SK-N-MC (cell line): Measurements from ENCODE around the gene C1QTNF1.

Experiments used
- DNase-seq: peaks from one replicate; pipeline ENCODE4 v3.0.0-alpha.2; 2011; ENCODE audit warnings: low read depth, low spot score
- H3K27ac ChIP-seq: fragments of 200-600 bp; sonication (generic); 2 replicates; pipeline ENCODE4 v1.5.1; 2016; ENCODE audit warnings: mixed run types
- H3K36me3 ChIP-seq: fragments of 200-600 bp; sonication (generic); 2 replicates; pipeline ENCODE4 v1.6.1; 2017; ENCODE audit warnings: antibody characterized with exemption, low read length, mixed read lengths; ENCODE audit not compliant: insufficient read depth
- H3K4me3 ChIP-seq: fragments of 200-600 bp; sonication (generic); 2 replicates; pipeline ENCODE4 v1.5.1; 2016
- H3K9ac ChIP-seq: fragments of 200-600 bp; sonication (generic); 2 replicates; pipeline ENCODE4 v1.8.0; 2017; ENCODE audit warnings: mixed run types, mixed read lengths; ENCODE audit not compliant: insufficient read length
- H3K9me3 ChIP-seq: fragments of 200-600 bp; sonication (generic); 2 replicates; pipeline ENCODE4 v1.6.1; 2017; ENCODE audit warnings: low read depth, mild to moderate bottlenecking, antibody characterized with exemption, low read length, moderate library complexity, mixed read lengths
- EZH2 ChIP-seq: fragments of 200-600 bp; sonication (generic); IDR thresholded peaks from one replicate; pipeline ENCODE4 v1.6.1; 2017; ENCODE audit warnings: antibody characterized with exemption
- FOXP2 ChIP-seq: optimal IDR thresholded peaks from 2 replicates; pipeline ENCODE3; 2011; ENCODE audit warnings: mild to moderate bottlenecking, moderate library complexity; ENCODE audit not compliant: insufficient read depth; ENCODE audit errors: extremely low read length, control extremely low read depth
- POLR2AphosphoS5 ChIP-seq: IDR thresholded peaks from 2 replicates; pipeline ENCODE4 v1.6.1; 2012; ENCODE audit warnings: mild to moderate bottlenecking, low read depth, low read length, borderline replicate concordance

Gene C1QTNF1

GRCh38 chr17:79048826-79049755 is 25.1 kb downstream of the C1QTNF1 start:
- Histone ChIP-seq H3K9me3 (no peaks in the 10 kb centered on the region), H3K9ac (no peak overlapping the region), H3K36me3 (no peaks in the 10 kb centered on the region), H3K4me3 (no peak overlapping the region), H3K27ac (no peak overlapping the region)
- no peak for TF ChIP-seq POLR2AphosphoS5
- TF ChIP-seq EZH2: no peak
- no peak for DNase-seq

DNA sequence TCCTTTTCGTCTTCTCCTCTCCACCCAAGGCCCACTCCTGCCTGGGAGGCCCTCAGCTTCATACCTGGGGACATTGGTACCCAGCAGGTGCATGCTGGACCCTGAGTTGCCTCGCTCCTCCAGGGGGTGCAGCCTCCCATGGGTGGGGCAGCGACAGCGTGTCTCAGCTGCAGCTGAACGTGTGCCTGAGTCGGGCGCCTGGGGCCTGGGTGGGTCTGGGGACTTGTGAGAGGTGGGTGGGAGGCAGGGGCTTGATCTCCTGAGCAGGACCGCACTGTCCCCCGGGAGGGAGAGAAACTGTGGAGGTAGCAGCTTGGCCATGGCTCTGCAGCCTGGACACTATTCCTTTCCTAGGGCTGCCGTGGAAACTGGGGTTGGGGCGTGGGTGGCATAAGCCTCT is 25.9 kb downstream of the C1QTNF1 start:
- no peak overlapping the region for H3K9ac ChIP-seq
- no peak for DNase-seq
- TF ChIP-seq POLR2AphosphoS5 (no peak), FOXP2 (no peak), EZH2 (no peak)
- no peak overlapping the region for H3K4me3 ChIP-seq
- H3K36me3 ChIP-seq: no peaks in the 10 kb centered on the region
- no peak overlapping the region for H3K27ac ChIP-seq
- H3K9me3 ChIP-seq: no peaks in the 10 kb centered on the region; the same call in 1 of the 2 replicates

DNA sequence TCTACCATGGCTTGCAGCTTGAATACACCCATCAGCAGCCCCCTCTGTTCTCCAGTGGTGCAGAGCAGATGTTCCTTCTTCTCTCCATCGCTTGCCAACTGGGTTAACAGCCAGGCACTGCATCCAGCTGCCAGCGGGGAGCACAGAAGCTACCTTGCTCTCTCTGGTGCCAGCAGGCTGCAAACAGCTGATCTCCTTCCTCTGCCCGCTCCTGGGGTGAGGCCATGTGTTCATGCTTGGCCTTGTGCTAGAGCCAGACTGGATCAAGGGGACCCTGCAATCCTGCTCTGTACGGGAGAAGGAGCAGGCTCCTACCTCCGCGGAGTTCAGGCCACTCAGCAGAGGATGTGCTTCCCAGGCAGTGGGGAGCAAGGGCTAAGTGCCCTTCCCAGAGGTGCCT is 26.6 kb downstream of the C1QTNF1 start:
- H3K4me3 ChIP-seq: no peak overlapping the region
- TF ChIP-seq FOXP2 (no peak), EZH2 (no peak), POLR2AphosphoS5 (no peak)
- H3K27ac ChIP-seq: no peak overlapping the region
- no peaks in the 10 kb centered on the region; the same call in 1 of the 2 replicates for H3K9me3 ChIP-seq
- no peak for DNase-seq
- no peaks in the 10 kb centered on the region for H3K36me3 ChIP-seq
- H3K9ac ChIP-seq: no peak overlapping the region

- Histone ChIP-seq H3K9me3 (no peaks in the 10 kb centered on the region; the same call in 1 of the 2 replicates), H3K9ac (no peak overlapping the region), H3K27ac (no peak overlapping the region), H3K4me3 (no peak overlapping the region), H3K36me3 (no peaks in the 10 kb centered on the region)
- no peak for DNase-seq
- TF ChIP-seq FOXP2: no peak
- TF ChIP-seq EZH2: no peak
- TF ChIP-seq POLR2AphosphoS5: no peak
These were observed 27.3 kb downstream of the C1QTNF1 start for GRCh38 chr17:79051306-79051705.

GRCh38 chr17:79052131-79052530 is 28.2 kb downstream of the C1QTNF1 start:
- Histone ChIP-seq H3K9me3 (no peaks in the 10 kb centered on the region; the same call in 1 of the 2 replicates), H3K27ac (no peak overlapping the region), H3K9ac (no peak overlapping the region), H3K36me3 (no peaks in the 10 kb centered on the region), H3K4me3 (no peak overlapping the region)
- TF ChIP-seq EZH2 (no peak), FOXP2 (no peak), POLR2AphosphoS5 (no peak)
- no peak for DNase-seq

GRCh38 chr17:79053251-79053925 is 29.4 kb downstream of the C1QTNF1 start:
- TF ChIP-seq EZH2 (no peak), POLR2AphosphoS5 (no peak), FOXP2 (no peak)

GRCh38 chr17:79054200-79054960 is 30.4 kb downstream of the C1QTNF1 start:
- Histone ChIP-seq H3K36me3 (no peaks in the 10 kb centered on the region), H3K9ac (no peak overlapping the region), H3K9me3 (no peaks in the 10 kb centered on the region; the same call in 1 of the 2 replicates), H3K27ac (no peak overlapping the region), H3K4me3 (no peak overlapping the region)
- DNase-seq: no peak
- TF ChIP-seq EZH2: no peak
- no peak for TF ChIP-seq FOXP2
- no peak for TF ChIP-seq POLR2AphosphoS5

More at GRCh38 chr17:79053251-79053925, 29.4 kb downstream of the C1QTNF1 start:
- Histone ChIP-seq H3K27ac (no peak overlapping the region), H3K36me3 (no peaks in the 10 kb centered on the region), H3K9me3 (no peaks in the 10 kb centered on the region; the same call in 1 of the 2 replicates), H3K4me3 (no peak overlapping the region), H3K9ac (no peak overlapping the region)
- no peak for DNase-seq

GRCh38 chr17:79055197-79055596 is 31.2 kb downstream of the C1QTNF1 start:
- no peak for DNase-seq
- no peak for TF ChIP-seq EZH2
- TF ChIP-seq POLR2AphosphoS5: no peak
- no peak for TF ChIP-seq FOXP2
- Histone ChIP-seq H3K9me3 (no peaks in the 10 kb centered on the region; the same call in 1 of the 2 replicates), H3K4me3 (no peak overlapping the region), H3K36me3 (no peaks in the 10 kb centered on the region), H3K9ac (no peak overlapping the region), H3K27ac (no peak overlapping the region)
